H9 (cell line): ENCODE measurements around the gene PRKD3. TPM values are rescaled to one million over a fixed set of nuclear protein-coding genes. Genes with fewer than 3 reads are reported as not detected.

ENCODE experiments used
- DNase-seq: peaks from one replicate; pipeline ENCODE4 v3.0.0-alpha.2; 2017
- H2AFZ ChIP-seq: one replicate; pipeline ENCODE4 v1.6.1; 2013; ENCODE audit warnings: mild to moderate bottlenecking, low read length, control low read depth, moderate library complexity
- H2AK5ac ChIP-seq: 2 replicates; pipeline ENCODE4 v1.6.1; 2013; ENCODE audit warnings: low read length, control low read depth, mixed read lengths; ENCODE audit not compliant: insufficient read length
- H2BK120ac ChIP-seq: one replicate; pipeline ENCODE4 v1.6.1; 2013; ENCODE audit warnings: low read depth, mild to moderate bottlenecking, low read length, control low read depth, inconsistent platforms; ENCODE audit not compliant: poor library complexity, severe bottlenecking
- H2BK12ac ChIP-seq: 2 replicates; pipeline ENCODE4 v1.6.1; 2013; ENCODE audit warnings: low read length, control low read depth, mixed read lengths, low read depth; ENCODE audit not compliant: insufficient read length
- H2BK15ac ChIP-seq: 2 replicates; pipeline ENCODE4 v1.6.1; 2013; ENCODE audit warnings: low read depth, low read length, control low read depth
- H2BK20ac ChIP-seq: one replicate; pipeline ENCODE4 v1.6.1; 2013; ENCODE audit warnings: low read depth, mild to moderate bottlenecking, low read length, control low read depth, inconsistent platforms; ENCODE audit not compliant: poor library complexity, severe bottlenecking
- H2BK5ac ChIP-seq: 2 replicates; pipeline ENCODE4 v1.6.1; 2013; ENCODE audit warnings: low read length, control low read depth, mixed read lengths; ENCODE audit not compliant: insufficient read length
- H3K14ac ChIP-seq: 2 replicates; pipeline ENCODE4 v1.6.1; 2013; ENCODE audit warnings: low read length, control low read depth; ENCODE audit not compliant: insufficient read depth
- H3K18ac ChIP-seq: 2 replicates; pipeline ENCODE4 v1.6.1; 2013; ENCODE audit warnings: low read depth, mild to moderate bottlenecking, mixed read lengths, low read length, control low read depth; ENCODE audit not compliant: insufficient read length
- H3K23ac ChIP-seq: 2 replicates; pipeline ENCODE4 v1.6.1; 2013; ENCODE audit warnings: low read length, control low read depth, mixed read lengths, low read depth; ENCODE audit not compliant: insufficient read length
- H3K23me2 ChIP-seq: 2 replicates; pipeline ENCODE4 v1.6.1; 2013; ENCODE audit warnings: low read depth, mild to moderate bottlenecking, mixed read lengths, low read length, control low read depth; ENCODE audit not compliant: insufficient read length, poor library complexity, severe bottlenecking
- H3K27ac ChIP-seq: 2 replicates; pipeline ENCODE4 v1.5.1; 2013; ENCODE audit warnings: low read length, control low read depth, mixed read lengths, low read depth; ENCODE audit not compliant: insufficient read length
- H3K27me3 ChIP-seq: 2 replicates; pipeline ENCODE4 v1.6.1; 2013; ENCODE audit warnings: low read length, control low read depth, inconsistent platforms; ENCODE audit not compliant: insufficient read depth
- H3K4ac ChIP-seq: 2 replicates; pipeline ENCODE4 v1.6.1; 2013; ENCODE audit warnings: low read depth, mild to moderate bottlenecking, control low read depth, inconsistent platforms, low read length, moderate library complexity
- H3K4me1 ChIP-seq: 2 replicates; pipeline ENCODE4 v1.6.1; 2013; ENCODE audit warnings: low read length, control low read depth, inconsistent platforms; ENCODE audit not compliant: insufficient read depth
- H3K4me2 ChIP-seq: 2 replicates; pipeline ENCODE4 v1.6.1; 2013; ENCODE audit warnings: low read length, control low read depth, mixed read lengths; ENCODE audit not compliant: insufficient read length, insufficient read depth
- H3K56ac ChIP-seq: 2 replicates; pipeline ENCODE4 v1.6.1; 2013; ENCODE audit warnings: low read depth, mild to moderate bottlenecking, mixed read lengths, low read length, control low read depth; ENCODE audit not compliant: insufficient read length
- H3K79me1 ChIP-seq: 2 replicates; pipeline ENCODE4 v1.6.1; 2013; ENCODE audit warnings: low read depth, mild to moderate bottlenecking, moderate library complexity, low read length, control low read depth, inconsistent platforms; ENCODE audit not compliant: insufficient read depth, poor library complexity, severe bottlenecking
- H3K79me2 ChIP-seq: 2 replicates; pipeline ENCODE4 v1.6.1; 2013; ENCODE audit warnings: low read length, control low read depth, inconsistent platforms; ENCODE audit not compliant: insufficient read depth
- H3K9ac ChIP-seq: 2 replicates; pipeline ENCODE4 v1.6.1; 2013; ENCODE audit warnings: low read length, control low read depth, mixed read lengths; ENCODE audit not compliant: insufficient read length; ENCODE audit errors: extremely low read depth
- H3K9me3 ChIP-seq: one replicate; pipeline ENCODE4 v1.6.1; 2013; ENCODE audit warnings: low read depth, low read length, inconsistent platforms; ENCODE audit not compliant: control insufficient read depth
- H3T11ph ChIP-seq: one replicate; pipeline ENCODE4 v1.6.1; 2013; ENCODE audit warnings: mild to moderate bottlenecking, low read length, control low read depth, inconsistent platforms
- H4K20me1 ChIP-seq: one replicate; pipeline ENCODE4 v1.6.1; 2013; ENCODE audit not compliant: control insufficient read depth, insufficient read length, insufficient read depth
- H4K5ac ChIP-seq: 2 replicates; pipeline ENCODE4 v1.6.1; 2013; ENCODE audit warnings: low read depth, mild to moderate bottlenecking, mixed read lengths, low read length, control low read depth; ENCODE audit not compliant: insufficient read length
- H4K8ac ChIP-seq: replicated peaks from 2 replicates; pipeline ENCODE4 v1.6.1; 2013; ENCODE audit warnings: low read length, control low read depth, mixed read lengths, low read depth; ENCODE audit not compliant: insufficient read length
- H4K91ac ChIP-seq: 2 replicates; pipeline ENCODE4 v1.6.1; 2013; ENCODE audit warnings: low read depth, mild to moderate bottlenecking, moderate library complexity, mixed read lengths, low read length, control low read depth; ENCODE audit not compliant: insufficient read length
- H3K27ac Mint-ChIP-seq, 3 experiments: 2 replicates in 2 of 3; 3 replicates in 1 of 3; pipeline ENCODE4 v1.8.0; 2020 to 2021; ENCODE audit warnings: mixed read lengths in 3 of 3, mild to moderate bottlenecking in 1 of 3, moderate library complexity in 1 of 3
- H3K27me3 Mint-ChIP-seq: 2 replicates; pipeline ENCODE4 v1.8.0; 2021; ENCODE audit warnings: low read depth, mild to moderate bottlenecking, moderate library complexity, mixed read lengths
- H3K36me3 Mint-ChIP-seq, 3 experiments: 2 replicates in 2 of 3; 3 replicates in 1 of 3; pipeline ENCODE4 v1.8.0; 2020 to 2021; ENCODE audit warnings: low read depth in 3 of 3, mixed read lengths in 3 of 3; ENCODE audit not compliant: insufficient read depth in 1 of 3
- H3K4me1 Mint-ChIP-seq, 2 experiments: 2 replicates each; pipeline ENCODE4 v1.8.0; 2020; ENCODE audit warnings: mixed read lengths in 2 of 2
- H3K4me3 Mint-ChIP-seq, 2 experiments: 2 replicates in 1 of 2; 3 replicates in 1 of 2; pipeline ENCODE4 v1.8.0; 2020 to 2021; ENCODE audit warnings: mild to moderate bottlenecking in 2 of 2, mixed read lengths in 2 of 2, moderate library complexity in 1 of 2
- H3K9me3 Mint-ChIP-seq, 2 experiments: 2 replicates in 1 of 2; 3 replicates in 1 of 2; pipeline ENCODE4 v1.8.0; 2020; ENCODE audit warnings: mild to moderate bottlenecking in 2 of 2, mixed read lengths in 2 of 2, moderate library complexity in 1 of 2
- WGBS: extraction: QIAGEN DNeasy Blood & Tissue Kit; methylation state at CpG from one replicate; pipeline ENCODE4 v1.1.7; 2013; ENCODE audit warnings: missing lambda C conversion rate, low lambda C conversion rate, mixed read lengths; ENCODE audit not compliant: insufficient read length; ENCODE audit errors: extremely low coverage; 5-methylcytosine and 5-hydroxymethylcytosine counted together
- total RNA-seq: library from RNA; stranded (reverse); gene quantifications from 2 replicates; pipeline ENCODE4 v1.2.1, GENCODE V29; 2021
- TF ChIP-seq, protein P1 (sequence below): fragments of 200-600 bp; sonication (generic); conservative IDR thresholded peaks from 3 replicates; pipeline ENCODE4 v1.8.0; 2021; ENCODE audit warnings: antibody characterized with exemption, mild to moderate bottlenecking

Gene PRKD3
- total RNA-seq, 1 experiment from 2014 or later: 63.3 TPM

DNA sequence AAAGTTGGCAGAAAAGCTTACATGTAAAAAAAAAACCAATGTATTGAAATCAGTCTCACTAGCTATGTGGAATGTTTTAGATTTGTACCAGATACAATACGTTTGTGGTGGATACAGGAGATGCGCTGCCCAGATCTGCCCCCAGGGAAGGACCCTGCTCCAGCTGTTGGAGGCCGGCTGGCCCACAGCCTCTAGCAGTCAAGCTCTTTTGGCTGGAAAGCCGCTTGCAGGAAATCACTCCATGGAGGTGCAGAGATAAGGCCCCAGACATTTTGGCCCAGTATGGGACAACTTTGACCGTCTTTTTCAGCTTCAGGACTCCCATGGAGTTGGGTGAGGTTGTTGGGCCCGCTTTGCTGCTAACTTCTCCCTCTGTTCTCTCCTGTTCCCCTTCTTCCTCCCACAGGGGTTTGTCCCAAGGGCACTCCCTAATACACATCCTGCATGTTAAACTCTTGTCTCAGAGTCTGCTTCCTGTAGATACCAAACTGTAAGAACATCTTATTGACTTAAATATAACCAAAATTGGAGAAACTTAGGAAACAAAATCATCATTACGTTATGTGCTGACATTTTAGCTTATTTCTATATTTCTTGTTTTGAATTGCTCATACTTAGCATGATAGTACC is 18.1 kb upstream of the PRKD3 start:
- Mint-ChIP-seq H3K27me3 (no peaks in the 10 kb centered on the region; the same call in 1 of the 2 replicates), H3K4me3 (no peak overlapping the region), H3K36me3 (no peaks in the 10 kb centered on the region; a peak in 1 of 7 replicates), H3K4me1 (peaks cover 10 to 13% of the 10 kb centered on the region in 2 experiments; a peak in 3 of 4 replicates), H3K9me3 (no peaks in the 10 kb centered on the region), H3K27ac (no peak overlapping the region)
- Histone ChIP-seq H2AK5ac (no peak overlapping the region), H2AFZ (no peak overlapping the region), H4K8ac (no peak overlapping the region), H3K27ac (no peak overlapping the region), H2BK12ac (no peak overlapping the region), H3K27me3 (no peaks in the 10 kb centered on the region), H2BK5ac (no peak overlapping the region), H3K4me1 (no peaks in the 10 kb centered on the region), H3K9me3 (no peaks in the 10 kb centered on the region), H3K4ac (no peak overlapping the region), H3K56ac (no peak overlapping the region), H3T11ph (no peak overlapping the region), H3K79me1 (no peaks in the 10 kb centered on the region), H3K9ac (no peak overlapping the region), H2BK120ac (no peak overlapping the region), H4K20me1 (no peaks in the 10 kb centered on the region), H2BK15ac (no peak overlapping the region), H4K5ac (no peak overlapping the region), H3K79me2 (no peaks in the 10 kb centered on the region), H3K18ac (no peak overlapping the region), H2BK20ac (no peak overlapping the region), H3K23ac (no peak overlapping the region), H4K91ac (no peak overlapping the region), H3K14ac (no peak overlapping the region), H3K23me2 (no peaks in the 10 kb centered on the region), H3K4me2 (no peak overlapping the region)
- WGBS: no CpG with 5 or more reads among the region's 7 CpGs
- TF ChIP-seq, protein P1, sequence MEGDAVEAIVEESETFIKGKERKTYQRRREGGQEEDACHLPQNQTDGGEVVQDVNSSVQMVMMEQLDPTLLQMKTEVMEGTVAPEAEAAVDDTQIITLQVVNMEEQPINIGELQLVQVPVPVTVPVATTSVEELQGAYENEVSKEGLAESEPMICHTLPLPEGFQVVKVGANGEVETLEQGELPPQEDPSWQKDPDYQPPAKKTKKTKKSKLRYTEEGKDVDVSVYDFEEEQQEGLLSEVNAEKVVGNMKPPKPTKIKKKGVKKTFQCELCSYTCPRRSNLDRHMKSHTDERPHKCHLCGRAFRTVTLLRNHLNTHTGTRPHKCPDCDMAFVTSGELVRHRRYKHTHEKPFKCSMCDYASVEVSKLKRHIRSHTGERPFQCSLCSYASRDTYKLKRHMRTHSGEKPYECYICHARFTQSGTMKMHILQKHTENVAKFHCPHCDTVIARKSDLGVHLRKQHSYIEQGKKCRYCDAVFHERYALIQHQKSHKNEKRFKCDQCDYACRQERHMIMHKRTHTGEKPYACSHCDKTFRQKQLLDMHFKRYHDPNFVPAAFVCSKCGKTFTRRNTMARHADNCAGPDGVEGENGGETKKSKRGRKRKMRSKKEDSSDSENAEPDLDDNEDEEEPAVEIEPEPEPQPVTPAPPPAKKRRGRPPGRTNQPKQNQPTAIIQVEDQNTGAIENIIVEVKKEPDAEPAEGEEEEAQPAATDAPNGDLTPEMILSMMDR: no peak
- no peak for DNase-seq
